Measurements from ENCODE around the gene GALNT11. TPM values are rescaled to one million over a fixed set of nuclear protein-coding genes. Genes with fewer than 3 reads are reported as not detected.
A peak's percentile ranks its signal among the peaks of the same experiment; 100 is the strongest.

Gene GALNT11
- total and polyA plus RNA-seq, 7 donors: 8.8 to 48.2 (median 35.7) TPM

DNA sequence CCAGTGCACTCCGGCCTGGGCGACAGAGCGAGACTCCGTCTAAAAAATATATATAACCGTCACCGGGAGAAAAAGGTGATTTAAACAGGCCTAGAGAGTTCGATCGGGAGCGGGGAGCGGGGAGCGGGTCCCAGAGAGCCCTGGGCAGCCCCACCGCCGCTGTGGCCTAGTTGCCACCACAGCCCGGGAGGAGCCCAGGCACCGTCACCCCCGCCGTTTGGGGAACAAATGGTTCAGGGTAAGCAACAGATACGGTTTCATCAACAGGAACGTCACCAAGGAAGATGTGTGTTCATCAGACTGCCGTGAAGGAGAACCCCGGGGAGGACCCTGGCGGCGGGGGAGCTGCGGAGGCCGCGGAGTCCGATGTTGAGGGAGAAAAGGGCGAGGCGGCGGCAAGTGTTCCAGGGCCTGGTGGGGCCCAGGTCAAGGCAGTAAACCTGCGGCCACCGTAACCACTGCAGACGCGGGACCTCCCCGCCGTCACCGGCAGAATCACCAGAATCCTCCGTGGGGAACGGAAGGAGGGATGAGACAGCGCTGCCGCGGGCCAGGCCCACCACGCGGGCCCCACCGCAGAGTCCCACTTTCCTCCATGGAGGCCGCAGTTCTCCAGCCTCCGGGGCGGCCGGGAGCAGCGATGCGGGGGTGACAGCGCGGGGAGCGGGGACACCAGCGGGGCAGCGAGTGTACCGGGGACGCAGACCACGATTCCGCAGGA, 103.4 kb downstream of the GALNT11 start:
- H3K36me3 ChIP-seq: peaks cover 0 to 78% (median 33%) of the 10 kb centered on the region in 4 donors
- intact Hi-C loops (cut with DNase I): no loop called here
- H3K4me1 ChIP-seq: no peaks in the 10 kb centered on the region
- WGBS, 2 donors: 97 to 98% methylated on average over 60 of the region's 60 CpGs
- no peak overlapping the region for H3K27ac ChIP-seq
- TF ChIP-seq, protein P1, sequence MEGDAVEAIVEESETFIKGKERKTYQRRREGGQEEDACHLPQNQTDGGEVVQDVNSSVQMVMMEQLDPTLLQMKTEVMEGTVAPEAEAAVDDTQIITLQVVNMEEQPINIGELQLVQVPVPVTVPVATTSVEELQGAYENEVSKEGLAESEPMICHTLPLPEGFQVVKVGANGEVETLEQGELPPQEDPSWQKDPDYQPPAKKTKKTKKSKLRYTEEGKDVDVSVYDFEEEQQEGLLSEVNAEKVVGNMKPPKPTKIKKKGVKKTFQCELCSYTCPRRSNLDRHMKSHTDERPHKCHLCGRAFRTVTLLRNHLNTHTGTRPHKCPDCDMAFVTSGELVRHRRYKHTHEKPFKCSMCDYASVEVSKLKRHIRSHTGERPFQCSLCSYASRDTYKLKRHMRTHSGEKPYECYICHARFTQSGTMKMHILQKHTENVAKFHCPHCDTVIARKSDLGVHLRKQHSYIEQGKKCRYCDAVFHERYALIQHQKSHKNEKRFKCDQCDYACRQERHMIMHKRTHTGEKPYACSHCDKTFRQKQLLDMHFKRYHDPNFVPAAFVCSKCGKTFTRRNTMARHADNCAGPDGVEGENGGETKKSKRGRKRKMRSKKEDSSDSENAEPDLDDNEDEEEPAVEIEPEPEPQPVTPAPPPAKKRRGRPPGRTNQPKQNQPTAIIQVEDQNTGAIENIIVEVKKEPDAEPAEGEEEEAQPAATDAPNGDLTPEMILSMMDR (IDR thresholded peaks at IDR 0.05): no peak
- TF ChIP-seq POLR2AphosphoS5 (IDR thresholded peaks at IDR 0.05) (no peak), POLR2A (IDR thresholded peaks at IDR 0.05) (no peak), EP300 (IDR thresholded peaks at IDR 0.05) (no peak)
- H3K4me3 ChIP-seq: no peak overlapping the region
- H3K9me3 ChIP-seq: no peaks in the 10 kb centered on the region
- no peaks in the 10 kb centered on the region for H3K27me3 ChIP-seq
- no peak for DNase-seq

GRCh38 chr7:152129682-152130081, 104.2 kb downstream of the GALNT11 start:
- H3K36me3 ChIP-seq: peaks cover 0 to 76% (median 27%) of the 10 kb centered on the region in 4 donors
- 95 to 97% methylated on average over 7 of the region's 7 CpGs for WGBS, 2 donors

DNA sequence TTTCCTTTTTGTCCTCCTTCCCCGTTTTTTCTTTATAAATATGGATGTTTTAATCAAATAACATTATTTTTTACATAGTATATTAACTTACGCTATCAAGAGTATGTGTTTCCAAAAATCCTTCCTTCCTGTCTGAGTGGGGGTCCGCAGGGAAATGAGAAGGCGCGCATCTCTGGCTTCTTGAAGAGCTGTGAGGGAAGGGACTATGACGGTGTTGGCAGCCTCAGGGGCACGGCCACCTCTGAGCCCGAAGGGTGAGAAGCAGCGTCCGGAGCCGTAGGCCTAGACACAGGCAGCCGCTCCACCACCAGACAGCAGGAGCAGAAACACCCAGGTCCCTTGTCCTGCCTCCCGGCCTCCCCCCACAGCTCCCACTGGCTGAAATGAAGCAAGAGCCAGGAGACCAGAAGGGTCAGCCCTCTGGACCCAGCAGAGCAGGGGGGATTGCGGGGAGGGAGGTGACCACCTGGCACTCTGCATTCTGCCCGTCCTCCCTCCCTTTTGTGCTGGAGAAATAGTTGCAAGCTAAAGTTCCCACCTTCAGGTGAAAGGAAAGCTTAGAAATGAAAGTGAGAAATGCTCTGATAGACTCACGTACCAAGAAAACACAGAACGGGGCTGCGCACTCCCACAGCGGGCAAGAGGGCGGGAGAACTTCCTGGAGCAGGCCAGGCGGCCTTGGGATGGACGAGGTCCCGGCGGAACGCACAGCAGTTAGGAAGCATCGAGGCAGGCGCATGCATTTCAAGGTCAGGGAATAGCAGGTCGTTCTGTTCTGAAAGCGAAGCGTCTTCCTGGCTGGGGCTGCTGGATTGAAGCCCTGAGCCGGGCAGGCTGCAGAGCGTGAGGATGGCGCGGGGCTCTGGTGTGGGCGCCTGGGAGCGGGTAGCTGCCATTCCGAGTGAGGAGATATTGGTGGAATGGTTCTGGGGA, 105.5 kb downstream of the GALNT11 start:
- Histone ChIP-seq H3K4me1 (peaks cover 0 to 6% (median 1%) of the 10 kb centered on the region in 4 donors), H3K36me3 (peaks cover 0 to 71% (median 27%) of the 10 kb centered on the region in 4 donors), H3K4me3 (no peak overlapping the region), H3K27ac (no peak overlapping the region), H3K9me3 (no peaks in the 10 kb centered on the region), H3K27me3 (no peaks in the 10 kb centered on the region)
- WGBS, 2 donors: 96% methylated on average over 37 of the region's 37 CpGs
- no peak for TF ChIP-seq EP300 (IDR thresholded peaks at IDR 0.05)
- no peak for TF ChIP-seq POLR2AphosphoS5 (IDR thresholded peaks at IDR 0.05)
- DNase-seq: no peak
- intact Hi-C loops (cut with DNase I): loop anchor here (10.0 kb wide), 1 partner anchor 256 kb away; the partner anchor contains the start of gene PRKAG2

More at GRCh38 chr7:152129682-152130081, 104.2 kb downstream of the GALNT11 start:
- Histone ChIP-seq H3K27ac (no peak overlapping the region), H3K9me3 (no peaks in the 10 kb centered on the region), H3K4me3 (no peak overlapping the region), H3K27me3 (no peaks in the 10 kb centered on the region), H3K4me1 (no peaks in the 10 kb centered on the region)
- TF ChIP-seq POLR2AphosphoS5 (IDR thresholded peaks at IDR 0.05) (no peak), POLR2A (IDR thresholded peaks at IDR 0.05) (no peak), EP300 (IDR thresholded peaks at IDR 0.05) (no peak)
- TF ChIP-seq, protein P1 (IDR thresholded peaks at IDR 0.05): no peak
- no peak for DNase-seq
- intact Hi-C loops (cut with DNase I): loop anchor here (10.0 kb wide), 1 partner anchor 255 kb away; the partner anchor contains the start of gene PRKAG2

GRCh38 chr7:152131981-152132494, 106.6 kb downstream of the GALNT11 start:
- 91 to 93% methylated on average over 12 of the region's 12 CpGs for WGBS, 2 donors
- Histone ChIP-seq H3K36me3 (peaks cover 0 to 66% (median 27%) of the 10 kb centered on the region in 4 donors), H3K27ac (no peak overlapping the region), H3K4me3 (no peak overlapping the region), H3K4me1 (peaks cover 0 to 16% (median 12%) of the 10 kb centered on the region in 4 donors), H3K9me3 (no peaks in the 10 kb centered on the region), H3K27me3 (no peaks in the 10 kb centered on the region)
- no peak for DNase-seq
- intact Hi-C loops (cut with DNase I): loop anchor here (10.0 kb wide), 1 partner anchor 257 kb away; the partner anchor contains the start of gene PRKAG2
- peak in 1 of 4 donors; percentile 7 for TF ChIP-seq POLR2AphosphoS5 (IDR thresholded peaks at IDR 0.05)
- no peak for TF ChIP-seq POLR2A (IDR thresholded peaks at IDR 0.05)

DNA sequence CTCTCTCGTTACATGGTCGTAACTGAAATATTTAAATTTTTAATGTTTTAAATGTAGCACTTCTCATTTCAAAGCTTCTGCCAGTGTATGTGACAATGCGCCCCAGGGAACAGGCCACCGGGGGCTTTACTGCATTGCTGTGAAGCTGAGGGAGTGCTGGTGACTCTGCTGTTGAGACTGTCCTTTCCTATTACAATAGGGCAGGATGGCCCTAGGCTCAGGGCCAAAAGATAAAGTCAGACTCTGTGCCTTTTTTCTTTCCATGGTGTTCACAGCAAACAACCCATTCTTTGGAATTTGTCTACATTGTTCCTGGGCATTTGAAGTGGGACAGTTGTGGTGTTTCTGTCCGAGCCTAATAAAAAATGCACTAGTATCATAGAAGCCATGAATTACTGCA, 107.3 kb downstream of the GALNT11 start:
- Histone ChIP-seq H3K27me3 (no peaks in the 10 kb centered on the region), H3K4me3 (no peak overlapping the region), H3K4me1 (peaks cover 0 to 23% (median 18%) of the 10 kb centered on the region in 4 donors), H3K36me3 (peaks cover under 1 to 61% (median 27%) of the 10 kb centered on the region in 4 donors), H3K9me3 (no peaks in the 10 kb centered on the region), H3K27ac (no peak overlapping the region)
- WGBS, 2 donors: 94 to 95% methylated on average over 5 of the region's 5 CpGs
- intact Hi-C loops (cut with DNase I): loop anchor here (10.0 kb wide), 1 partner anchor 258 kb away; the partner anchor contains the start of gene PRKAG2
- TF ChIP-seq, protein P1 (IDR thresholded peaks at IDR 0.05): no peak
- TF ChIP-seq POLR2A (IDR thresholded peaks at IDR 0.05): no peak
- TF ChIP-seq EP300 (IDR thresholded peaks at IDR 0.05): no peak
- TF ChIP-seq POLR2AphosphoS5 (IDR thresholded peaks at IDR 0.05): no peak
- DNase-seq: no peak

Data from sigmoid colon (tissue), 7 donors.